Erythroblast (primary cell): ENCODE measurements around the gene BPIFB2.

Experiments used
- GATA1 ChIP-seq: IDR thresholded peaks from 2 replicates; pipeline ENCODE4 v1.6.1; 2011; ENCODE audit warnings: low read depth, mild to moderate bottlenecking, control low read depth, low read length, moderate library complexity
- POLR2A ChIP-seq: IDR thresholded peaks from 2 replicates; pipeline ENCODE4 v1.6.1; 2011; ENCODE audit warnings: mild to moderate bottlenecking, low read length

- TF ChIP-seq POLR2A: no peak
- TF ChIP-seq GATA1: no peak
Measured at GRCh38 chr20:32967961-32968457, 39.5 kb upstream of the BPIFB2 start.
